T-helper 1 cell treated with Interleukin-12 subunit alpha and Interleukin-12 subunit beta and Interleukin-4 antibody, amounts not matched to agents 30 ng/mL and 1 ng/mL, for 36 hours (primary cell): ENCODE data around the gene LAMTOR1. TPM values are rescaled to one million over a fixed set of nuclear protein-coding genes. Genes with fewer than 3 reads are reported as not detected.

Source experiments
- total RNA-seq: library from RNA; stranded (reverse); gene quantifications from 2 replicates; pipeline ENCODE4 v1.2.3, GENCODE V29; 2022

The LAMTOR1 gene
- total RNA-seq, 1 donor from 2014 or later: 82.6 TPM

Other genes starting within 250 kb of the LAMTOR1 start
- not detected in 2 replicates for gene DEFB131B, start 224.8 kb downstream of the LAMTOR1 start, total RNA-seq
- gene XNDC1N, start 174.7 kb downstream of the LAMTOR1 start, total RNA-seq: 15.1 and 21.5 TPM in 2 replicates
- gene RNF121, start 174.3 kb downstream of the LAMTOR1 start, total RNA-seq: 37.3 and 41.2 TPM in 2 replicates
- 19.2 and 22.8 TPM in 2 replicates for gene IL18BP, start 104.4 kb downstream of the LAMTOR1 start, total RNA-seq
- 181 and 183 TPM in 2 replicates for gene NUMA1, start 22.8 kb downstream of the LAMTOR1 start, total RNA-seq
- gene LRRC51, start 22.4 kb downstream of the LAMTOR1 start, total RNA-seq: 6.2 and 6.7 TPM in 2 replicates
- not detected in 2 replicates for gene TOMT, start 2.6 kb upstream of the LAMTOR1 start, total RNA-seq
- 46.0 and 53.8 TPM in 2 replicates for gene ANAPC15, start 9.4 kb upstream of the LAMTOR1 start, total RNA-seq
- not detected in 2 replicates for gene FOLR3, start 32.4 kb upstream of the LAMTOR1 start, total RNA-seq
- gene FOLR1, start 88.8 kb upstream of the LAMTOR1 start, total RNA-seq: not detected in 2 replicates
- gene FOLR2, start 113.5 kb upstream of the LAMTOR1 start, total RNA-seq: not detected in 2 replicates
- gene INPPL1, start 121.5 kb upstream of the LAMTOR1 start, total RNA-seq: 111 and 117 TPM in 2 replicates
- gene PHOX2A, start 140.9 kb upstream of the LAMTOR1 start, total RNA-seq: not detected in 2 replicates